Superior temporal gyrus (tissue), 1 donor: ENCODE results near the gene NRM.
A peak's percentile ranks its signal among the peaks of the same experiment; 100 is the strongest.
"Not testable (repeated sequence)": the region's sequence is repeated elsewhere in the genome, so short reads cannot be mapped to it uniquely, and the experiment has no call there.

Experiments used
- DNase-seq: peaks from one replicate; pipeline ENCODE4 v3.0.0-alpha.2; 2016; ENCODE audit errors: extremely low spot score

The NRM gene

GRCh38 chr6:30666300-30666699 is 24.5 kb downstream of the NRM start:
- DNase-seq = not testable (repeated sequence)

GRCh38 chr6:30664994-30665767 is 25.6 kb downstream of the NRM start:
- DNase-seq = no peak

GRCh38 chr6:30657922-30658321 is 32.9 kb downstream of the NRM start:
- not testable (repeated sequence) for DNase-seq

- DNase-seq = no peak
Measured at GRCh38 chr6:30657454-30657853, 33.3 kb downstream of the NRM start.

- no peak for DNase-seq
Measured at GRCh38 chr6:30656513-30656912, 34.3 kb downstream of the NRM start.

- DNase-seq = no peak
Measured at GRCh38 chr6:30655743-30656094, 35.1 kb downstream of the NRM start.

- no peak for DNase-seq
Measured at GRCh38 chr6:30654798-30655742, 35.7 kb downstream of the NRM start.

GRCh38 chr6:30651143-30651542 is 39.6 kb downstream of the NRM start:
- no peak for DNase-seq

GRCh38 chr6:30647242-30648116 is 43.3 kb downstream of the NRM start:
- peak; percentile 47 for DNase-seq

- DNase-seq = peak; percentile 94
Measured at GRCh38 chr6:30646450-30647241, 44.1 kb downstream of the NRM start, which contains the start of gene C6orf136. Gene C6orf136, plus strand, starts transcription at chr6:30647133. Its CDS starts 99 bp downstream, at chr6:30647232.

GRCh38 chr6:30645989-30646388 is 44.8 kb downstream of the NRM start:
- no peak for DNase-seq

- DNase-seq = no peak
Measured at GRCh38 chr6:30644769-30645168, 46.0 kb downstream of the NRM start.

- no peak for DNase-seq
Measured at GRCh38 chr6:30643656-30644055, 47.1 kb downstream of the NRM start.

- DNase-seq = no peak
Measured at GRCh38 chr6:30641048-30641447, 49.7 kb downstream of the NRM start.

- no peak for DNase-seq
Measured at GRCh38 chr6:30640481-30640880, 50.3 kb downstream of the NRM start.
